IMR-90 (cell line): ENCODE results near the gene PPFIA1. TPM values are rescaled to one million over a fixed set of nuclear protein-coding genes. Genes with fewer than 3 reads are reported as not detected.

Source experiments
- ATAC-seq: fragments of 200-7000 bp; cut with Tn5 transposase; 2 replicates; pipeline ENCODE4 v1.9.1; 2020; ENCODE audit warnings: low read depth, mild to moderate bottlenecking, moderate library complexity
- BruUV-seq: library from RNA; stranded (reverse); fragments of 400-500 nt; replicated peaks from 2 replicates; lab custom pipeline; 2021; lab: Mats Ljungman, UMichigan
- CTCF ChIA-PET: fragments of 300-600 bp; formaldehyde crosslinking; extraction: SDS; loops from one replicate; lab custom pipeline; 2021; ENCODE audit warnings: antibody characterized with exemption; lab: Yijun Ruan, JAX
- POLR2A ChIA-PET: fragments of 300-600 bp; sonication (Branson Sonifier 250); formaldehyde crosslinking; loops from one replicate; lab custom pipeline; 2022; ENCODE audit warnings: antibody characterized with exemption; ENCODE audit not compliant: unreplicated experiment; lab: Charles Lee
- DNase-seq: peaks from one replicate; pipeline ENCODE4 v3.0.0; 2013
- H2AFZ ChIP-seq: replicated peaks from 2 replicates; pipeline ENCODE3; 2013; ENCODE audit warnings: low read length, mild to moderate bottlenecking; ENCODE audit not compliant: poor library complexity
- H2AK5ac ChIP-seq: 2 replicates; pipeline ENCODE4 v1.6.1; 2013; ENCODE audit warnings: low read depth, low read length, inconsistent platforms
- H2AK9ac ChIP-seq: replicated peaks from 2 replicates; pipeline ENCODE3; 2013; ENCODE audit warnings: mild to moderate bottlenecking, low read depth, low read length, moderate library complexity; ENCODE audit not compliant: poor library complexity
- H2BK120ac ChIP-seq: 2 replicates; pipeline ENCODE4 v1.6.1; 2013; ENCODE audit warnings: low read depth, low read length, inconsistent platforms
- H2BK15ac ChIP-seq: 3 replicates; pipeline ENCODE4 v1.6.1; 2013; ENCODE audit warnings: low read depth, low read length, inconsistent platforms
- H2BK20ac ChIP-seq: 2 replicates; pipeline ENCODE4 v1.6.1; 2013; ENCODE audit warnings: low read depth, mild to moderate bottlenecking, inconsistent platforms, low read length, moderate library complexity
- H2BK5ac ChIP-seq: 2 replicates; pipeline ENCODE4 v1.6.1; 2013; ENCODE audit warnings: mild to moderate bottlenecking, low read depth, low read length, inconsistent platforms; ENCODE audit not compliant: poor library complexity, severe bottlenecking
- H3K14ac ChIP-seq: replicated peaks from 2 replicates; pipeline ENCODE4 v1.6.1; 2013; ENCODE audit warnings: low read depth, low read length, inconsistent platforms
- H3K18ac ChIP-seq: 2 replicates; pipeline ENCODE4 v1.6.1; 2013; ENCODE audit warnings: low read depth, low read length, control low read depth
- H3K23ac ChIP-seq: 2 replicates; pipeline ENCODE4 v1.6.1; 2013; ENCODE audit warnings: low read depth, low read length, inconsistent platforms
- H3K27ac ChIP-seq: 2 replicates; pipeline ENCODE4 v1.5.1; 2013; ENCODE audit warnings: mild to moderate bottlenecking, control low read depth, low read length; ENCODE audit not compliant: insufficient read depth
- H3K27me3 ChIP-seq: 2 replicates; pipeline ENCODE4 v1.6.1; 2013; ENCODE audit warnings: low read length; ENCODE audit not compliant: control insufficient read depth, insufficient read depth
- H3K36me3 ChIP-seq: 2 replicates; pipeline ENCODE4 v1.6.1; 2013; ENCODE audit warnings: low read length, mixed read lengths; ENCODE audit not compliant: control insufficient read depth, insufficient read depth
- H3K4ac ChIP-seq: 2 replicates; pipeline ENCODE4 v1.6.1; 2013; ENCODE audit warnings: low read depth, low read length, inconsistent platforms
- H3K4me1 ChIP-seq: 2 replicates; pipeline ENCODE4 v1.6.1; 2013; ENCODE audit warnings: low read length, mixed read lengths; ENCODE audit not compliant: control insufficient read depth, insufficient read depth
- H3K4me2 ChIP-seq: 2 replicates; pipeline ENCODE4 v1.6.1; 2013; ENCODE audit warnings: low read depth, mild to moderate bottlenecking, control low read depth, low read length, moderate library complexity
- H3K4me3 ChIP-seq: 2 replicates; pipeline ENCODE4 v1.5.1; 2013; ENCODE audit warnings: low read depth, mild to moderate bottlenecking, control low read depth, low read length, moderate library complexity; ENCODE audit not compliant: insufficient read depth
- H3K56ac ChIP-seq: 2 replicates; pipeline ENCODE4 v1.6.1; 2013; ENCODE audit warnings: low read length, inconsistent platforms; ENCODE audit not compliant: insufficient read depth; ENCODE audit errors: extremely low read depth
- H3K79me1 ChIP-seq, 2 experiments: 2 replicates each; pipeline ENCODE4 v1.6.1; 2013; ENCODE audit warnings: low read length in 2 of 2, inconsistent platforms in 1 of 2, low read depth in 1 of 2
- H3K9ac ChIP-seq: 2 replicates; pipeline ENCODE4 v1.6.1; 2013; ENCODE audit warnings: low read depth, low read length, control low read depth
- H3K9me1 ChIP-seq: 2 replicates; pipeline ENCODE4 v1.6.1; 2013; ENCODE audit warnings: low read length, inconsistent platforms; ENCODE audit not compliant: insufficient read depth
- H3K9me3 ChIP-seq: 2 replicates; pipeline ENCODE4 v1.6.1; 2013; ENCODE audit warnings: low read length; ENCODE audit not compliant: control insufficient read depth, insufficient read depth
- H4K20me1 ChIP-seq: 2 replicates; pipeline ENCODE4 v1.6.1; 2013; ENCODE audit warnings: low read length, inconsistent platforms; ENCODE audit not compliant: insufficient read depth
- H4K5ac ChIP-seq: 2 replicates; pipeline ENCODE4 v1.6.1; 2013; ENCODE audit warnings: mild to moderate bottlenecking, low read depth, low read length, control low read depth
- H4K8ac ChIP-seq, 2 experiments: 2 replicates each; pipeline ENCODE4 v1.6.1; 2013; ENCODE audit warnings: low read depth in 2 of 2, low read length in 2 of 2, control low read depth in 1 of 2, inconsistent platforms in 1 of 2
- H4K91ac ChIP-seq: 2 replicates; pipeline ENCODE4 v1.6.1; 2013; ENCODE audit warnings: low read depth, low read length, inconsistent platforms; ENCODE audit not compliant: insufficient read depth
- BHLHE40 ChIP-seq: fragments of 150-350 bp; IDR thresholded peaks from 2 replicates; pipeline ENCODE4 v1.6.1; 2016; ENCODE audit warnings: mild to moderate bottlenecking, low read depth, low read length
- CEBPB ChIP-seq: IDR thresholded peaks from 2 replicates; pipeline ENCODE4 v1.6.1; 2012; ENCODE audit warnings: low read depth, low read length, improper control_type of control experiment
- CHD1 ChIP-seq: IDR thresholded peaks from 2 replicates; pipeline ENCODE4 v1.6.1; 2012; ENCODE audit warnings: low read depth, low read length, improper control_type of control experiment
- FOS ChIP-seq: fragments of 150-350 bp; IDR thresholded peaks from 2 replicates; pipeline ENCODE4 v1.6.1; 2016; ENCODE audit warnings: low read depth, low read length
- MAFK ChIP-seq: IDR thresholded peaks from 2 replicates; pipeline ENCODE4 v1.6.1; 2012; ENCODE audit warnings: low read depth, low read length, improper control_type of control experiment
- MAZ ChIP-seq: IDR thresholded peaks from 2 replicates; pipeline ENCODE4 v1.6.1; 2012; ENCODE audit warnings: low read depth, mild to moderate bottlenecking, low read length, improper control_type of control experiment, moderate library complexity, borderline replicate concordance
- MXI1 ChIP-seq: IDR thresholded peaks from 2 replicates; pipeline ENCODE4 v1.6.1; 2012; ENCODE audit warnings: low read depth, mild to moderate bottlenecking, low read length, moderate library complexity, borderline replicate concordance
- NFE2L2 ChIP-seq: fragments of 150-350 bp; IDR thresholded peaks from 2 replicates; pipeline ENCODE4 v1.6.1; 2016; ENCODE audit warnings: low read depth, mild to moderate bottlenecking, low read length
- POLR2A ChIP-seq: IDR thresholded peaks from 2 replicates; pipeline ENCODE4 v1.6.1; 2012; ENCODE audit warnings: mild to moderate bottlenecking, low read depth, low read length
- RAD21 ChIP-seq: IDR thresholded peaks from 2 replicates; pipeline ENCODE4 v1.6.1; 2012; ENCODE audit warnings: low read length, improper control_type of control experiment
- RCOR1 ChIP-seq: IDR thresholded peaks from 2 replicates; pipeline ENCODE4 v1.6.1; 2012; ENCODE audit warnings: mild to moderate bottlenecking, low read length, improper control_type of control experiment; ENCODE audit not compliant: insufficient replicate concordance
- RFX5 ChIP-seq: IDR thresholded peaks from 2 replicates; pipeline ENCODE4 v1.8.0; 2012; ENCODE audit warnings: low read depth, mild to moderate bottlenecking, low read length, moderate library complexity
- SMC3 ChIP-seq: fragments of 150-350 bp; IDR thresholded peaks from 2 replicates; pipeline ENCODE4 v1.6.1; 2016; ENCODE audit warnings: low read depth, mild to moderate bottlenecking, antibody characterized with exemption, low read length, moderate library complexity
- WGBS, 2 experiments: methylation state at CpG; one replicate each; pipeline versions ENCODE4 v1.1.5 to v1.1.7; 2013; ENCODE audit warnings: missing lambda C conversion rate in 2 of 2; ENCODE audit not compliant: insufficient read length in 1 of 2; ENCODE audit errors: extremely low coverage in 2 of 2; 5-methylcytosine and 5-hydroxymethylcytosine counted together
- dilution Hi-C: fragments of 300-500 bp; cut with HindIII; formaldehyde crosslinking; loops from one replicate; pipeline ENCODE4 v1.14.3; 2018; ENCODE audit warnings: low sequenced_read_pairs; ENCODE audit not compliant: unreplicated experiment
- in situ Hi-C: fragments of 300-500 bp; cut with MboI; formaldehyde crosslinking; loops from 3 replicates; pipeline ENCODE4 v1.14.3; 2019; ENCODE audit warnings: low sequenced_read_pairs, inconsistent platforms, mixed read lengths
- intact Hi-C: fragments of 100-400 bp; cut with micrococcal nuclease; formaldehyde crosslinking; loops from 2 replicates; pipeline ENCODE4 v1.10.0; 2022
- polyA plus RNA-seq, 3 experiments: library from polyadenylated mRNA; depleted of rRNA; stranded (reverse); fragments of >200 nt; gene quantifications; 2 replicates each; pipeline ENCODE4 v1.2.3, GENCODE V29; 2012; ENCODE audit warnings: low replicate concordance in 1 of 3
- total RNA-seq: library from RNA; depleted of rRNA; stranded (reverse); fragments of >200 nt; gene quantifications from 2 replicates; pipeline ENCODE4 v1.2.3, GENCODE V29; 2012
- TF ChIP-seq, protein P1 (sequence below): conservative IDR thresholded peaks from 2 replicates; pipeline ENCODE4 v1.5.1; 2012; ENCODE audit warnings: mild to moderate bottlenecking, low read depth, low read length, improper control_type of control experiment
- TF ChIP-seq, protein P2 (sequence below): fragments of 150-350 bp; IDR thresholded peaks from 2 replicates; pipeline ENCODE4 v1.6.1; 2016; ENCODE audit warnings: low read depth, mild to moderate bottlenecking, low read length, moderate library complexity, borderline replicate concordance
- TF ChIP-seq, protein P3 (sequence below): fragments of 150-350 bp; IDR thresholded peaks from 2 replicates; pipeline ENCODE4 v1.6.1; 2017; ENCODE audit warnings: mild to moderate bottlenecking, antibody characterized with exemption, low read length, low read depth

Gene PPFIA1
- total and polyA plus RNA-seq, 2 of the 4 experiments (the other 2 are of a cell fraction) = 25.6 to 37.2 TPM

DNA sequence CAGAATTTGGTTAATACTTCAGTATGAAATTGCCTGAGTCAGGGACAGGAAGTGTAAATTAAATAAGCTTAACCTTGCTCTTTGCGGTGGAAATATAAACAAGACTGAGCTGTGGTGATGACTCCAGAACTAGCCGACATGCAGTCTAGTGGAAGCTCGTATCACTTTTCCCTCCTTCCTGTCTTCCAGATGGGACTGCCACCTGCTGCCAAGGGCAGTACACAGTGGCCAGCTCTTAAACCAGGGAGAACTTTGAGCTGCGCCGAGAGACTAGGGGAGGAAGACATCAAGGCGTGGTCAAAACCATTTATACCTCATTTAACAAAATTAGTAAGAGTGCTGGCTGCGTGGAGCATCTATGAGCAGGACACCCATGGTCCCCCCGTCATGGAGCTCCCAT lies 96.6 kb downstream of the PPFIA1 start:
- no peak overlapping the region for H3K56ac ChIP-seq
- H3K27ac ChIP-seq = no peak overlapping the region
- no peak overlapping the region for H3K4me3 ChIP-seq
- H4K91ac ChIP-seq = no peak overlapping the region
- H3K9me1 ChIP-seq = peaks cover 10% of the 10 kb centered on the region; the same call in 1 of the 2 replicates
- 0 out of 2 replicates have a peak overlapping the region, but pooled peaks have one; percentile 12 for H2AK5ac ChIP-seq
- H2BK20ac ChIP-seq = no peak overlapping the region
- no peak overlapping the region for H2BK5ac ChIP-seq
- no peak overlapping the region for H2AFZ ChIP-seq
- no TSS peak for BruUV-seq
- DNase-seq (peak; percentile 88), ATAC-seq (peak; percentile 93)
- intact Hi-C loops = no loop called here
- peaks cover 7 to 20% of the 10 kb centered on the region in 2 experiments; a peak in 3 of 4 replicates for H3K79me1 ChIP-seq
- H3K36me3 ChIP-seq = peaks cover 21% of the 10 kb centered on the region
- no peak overlapping the region for H3K14ac ChIP-seq
- no peak overlapping the region for H2BK120ac ChIP-seq
- POLR2A ChIA-PET = no interaction called here
- WGBS, 2 experiments = no CpG with 5 or more reads among the region's 8 CpGs
- H3K4ac ChIP-seq = no peak overlapping the region
- H3K4me2 ChIP-seq = no peak overlapping the region
- H4K20me1 ChIP-seq = peaks cover 22% of the 10 kb centered on the region
- in situ Hi-C loops = no loop called here
- CTCF ChIA-PET = interaction anchor here (0.8 kb wide), 1 partner anchor 86 kb away, joined by 3 read pairs; no protein-coding TSS in a partner anchor
- no peak overlapping the region for H3K18ac ChIP-seq
- no peak overlapping the region for H3K23ac ChIP-seq
- H4K5ac ChIP-seq = no peak overlapping the region
- no peaks in the 10 kb centered on the region for H3K9me3 ChIP-seq
- no peak for TF ChIP-seq POLR2A
- TF ChIP-seq, protein P1, sequence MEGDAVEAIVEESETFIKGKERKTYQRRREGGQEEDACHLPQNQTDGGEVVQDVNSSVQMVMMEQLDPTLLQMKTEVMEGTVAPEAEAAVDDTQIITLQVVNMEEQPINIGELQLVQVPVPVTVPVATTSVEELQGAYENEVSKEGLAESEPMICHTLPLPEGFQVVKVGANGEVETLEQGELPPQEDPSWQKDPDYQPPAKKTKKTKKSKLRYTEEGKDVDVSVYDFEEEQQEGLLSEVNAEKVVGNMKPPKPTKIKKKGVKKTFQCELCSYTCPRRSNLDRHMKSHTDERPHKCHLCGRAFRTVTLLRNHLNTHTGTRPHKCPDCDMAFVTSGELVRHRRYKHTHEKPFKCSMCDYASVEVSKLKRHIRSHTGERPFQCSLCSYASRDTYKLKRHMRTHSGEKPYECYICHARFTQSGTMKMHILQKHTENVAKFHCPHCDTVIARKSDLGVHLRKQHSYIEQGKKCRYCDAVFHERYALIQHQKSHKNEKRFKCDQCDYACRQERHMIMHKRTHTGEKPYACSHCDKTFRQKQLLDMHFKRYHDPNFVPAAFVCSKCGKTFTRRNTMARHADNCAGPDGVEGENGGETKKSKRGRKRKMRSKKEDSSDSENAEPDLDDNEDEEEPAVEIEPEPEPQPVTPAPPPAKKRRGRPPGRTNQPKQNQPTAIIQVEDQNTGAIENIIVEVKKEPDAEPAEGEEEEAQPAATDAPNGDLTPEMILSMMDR = 0 out of 2 replicates have a peak, but pooled peaks have one; percentile 23
- peak; percentile 38; the same call in 1 of the 2 replicates for TF ChIP-seq RAD21
- peak; percentile 88 for TF ChIP-seq RCOR1
- TF ChIP-seq BHLHE40 = peak; percentile 76
- no peak for TF ChIP-seq MAZ
- TF ChIP-seq SMC3 = peak; percentile 27; the same call in 1 of the 2 replicates
- TF ChIP-seq, protein P2, sequence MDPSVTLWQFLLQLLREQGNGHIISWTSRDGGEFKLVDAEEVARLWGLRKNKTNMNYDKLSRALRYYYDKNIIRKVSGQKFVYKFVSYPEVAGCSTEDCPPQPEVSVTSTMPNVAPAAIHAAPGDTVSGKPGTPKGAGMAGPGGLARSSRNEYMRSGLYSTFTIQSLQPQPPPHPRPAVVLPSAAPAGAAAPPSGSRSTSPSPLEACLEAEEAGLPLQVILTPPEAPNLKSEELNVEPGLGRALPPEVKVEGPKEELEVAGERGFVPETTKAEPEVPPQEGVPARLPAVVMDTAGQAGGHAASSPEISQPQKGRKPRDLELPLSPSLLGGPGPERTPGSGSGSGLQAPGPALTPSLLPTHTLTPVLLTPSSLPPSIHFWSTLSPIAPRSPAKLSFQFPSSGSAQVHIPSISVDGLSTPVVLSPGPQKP = no peak
- no peak for TF ChIP-seq CEBPB
- peak; percentile 38; the same call in 1 of the 2 replicates for TF ChIP-seq FOS
- TF ChIP-seq MAFK = peak; percentile 41
- TF ChIP-seq, protein P3, sequence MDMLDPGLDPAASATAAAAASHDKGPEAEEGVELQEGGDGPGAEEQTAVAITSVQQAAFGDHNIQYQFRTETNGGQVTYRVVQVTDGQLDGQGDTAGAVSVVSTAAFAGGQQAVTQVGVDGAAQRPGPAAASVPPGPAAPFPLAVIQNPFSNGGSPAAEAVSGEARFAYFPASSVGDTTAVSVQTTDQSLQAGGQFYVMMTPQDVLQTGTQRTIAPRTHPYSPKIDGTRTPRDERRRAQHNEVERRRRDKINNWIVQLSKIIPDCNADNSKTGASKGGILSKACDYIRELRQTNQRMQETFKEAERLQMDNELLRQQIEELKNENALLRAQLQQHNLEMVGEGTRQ = no peak
- no peak for TF ChIP-seq CHD1
- no peak for TF ChIP-seq RFX5
- TF ChIP-seq NFE2L2 = no peak
- no peak for TF ChIP-seq MXI1
- no peak overlapping the region for H4K8ac ChIP-seq
- peaks cover 7% of the 10 kb centered on the region for H3K4me1 ChIP-seq
- H2BK15ac ChIP-seq = no peak overlapping the region
- H3K27me3 ChIP-seq = no peaks in the 10 kb centered on the region
- no peak overlapping the region for H3K9ac ChIP-seq
- no peak overlapping the region for H2AK9ac ChIP-seq
- dilution Hi-C loops = no loop called here
